ENCODE results near the gene SELENOF. TPM values are rescaled to one million over a fixed set of nuclear protein-coding genes. Genes with fewer than 3 reads are reported as not detected.

The SELENOF gene
- total RNA-seq, 2 donors from 2014 or later: 137 to 175 TPM

Other genes starting within 250 kb of the SELENOF start
- gene SH3GLB1, start 209.6 kb downstream of the SELENOF start, total RNA-seq: 10 to 100 TPM; 26.9 to 44.0 TPM
- gene HS2ST1, start 509 bp upstream of the SELENOF start, total RNA-seq: 10 to 100 TPM; 11.5 to 11.7 TPM